ENCODE results near the gene CYP19A1. TPM values are rescaled to one million over a fixed set of nuclear protein-coding genes. Genes with fewer than 3 reads are reported as not detected.

Gene CYP19A1
- total RNA-seq, 1 experiment from 2014 or later = 0.94 TPM

DNA sequence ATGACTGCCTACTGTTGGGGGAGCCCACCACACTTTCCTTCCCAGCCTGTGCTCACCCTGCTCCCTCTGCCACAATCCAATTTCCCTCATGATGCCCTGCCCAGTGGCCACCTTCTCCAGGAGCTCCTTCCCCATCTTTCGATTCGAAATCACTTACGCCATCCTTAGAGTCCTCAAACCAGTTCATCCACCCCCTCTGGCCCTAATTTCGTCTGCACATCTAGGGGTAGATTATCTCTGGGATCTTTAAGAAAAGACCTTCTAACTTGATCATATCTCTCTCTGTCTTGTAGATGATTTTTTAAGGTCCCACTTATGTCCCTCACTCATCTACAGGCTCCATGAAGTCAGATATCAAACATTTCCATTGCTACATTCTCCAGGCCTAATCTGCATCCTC lies 17.1 kb downstream of the CYP19A1 start:
- CTCF ChIA-PET = no interaction called here
- no peak for DNase-seq
- no peaks in the 10 kb centered on the region for H3K36me3 ChIP-seq (ENCODE audit: low read depth)
- no peak overlapping the region for H3K4me3 ChIP-seq
- no peaks in the 10 kb centered on the region for H3K9me3 ChIP-seq (ENCODE audit: insufficient read depth, low read depth)
- H3K9me2 ChIP-seq (ENCODE audit: insufficient read depth) = no peaks in the 10 kb centered on the region
- intact Hi-C loops (cut with micrococcal nuclease; ENCODE audit: unreplicated experiment) = no loop called here
- H2AFZ ChIP-seq = no peak overlapping the region
- no peaks in the 10 kb centered on the region for H3F3A ChIP-seq (ENCODE audit: insufficient read depth, low read depth)
- no peaks in the 10 kb centered on the region for H4K20me1 ChIP-seq (ENCODE audit: insufficient read depth)
- BruUV-seq (replicated peaks) = no TSS peak
- POLR2A ChIA-PET (ENCODE audit: unreplicated experiment) = no interaction called here
- H3K79me2 ChIP-seq (ENCODE audit: low read depth) = no peaks in the 10 kb centered on the region
- no peaks in the 10 kb centered on the region for H3K4me1 ChIP-seq (replicated peaks; ENCODE audit: insufficient read depth)
- TF ChIP-seq EZH2 (IDR thresholded peaks at IDR 0.05; ENCODE audit: low read depth) = no peak
- H3K27ac ChIP-seq = no peak overlapping the region
- no peak overlapping the region for H3K4me2 ChIP-seq
- H3K27me3 ChIP-seq (ENCODE audit: insufficient read depth, low read depth) = no peaks in the 10 kb centered on the region

DNA sequence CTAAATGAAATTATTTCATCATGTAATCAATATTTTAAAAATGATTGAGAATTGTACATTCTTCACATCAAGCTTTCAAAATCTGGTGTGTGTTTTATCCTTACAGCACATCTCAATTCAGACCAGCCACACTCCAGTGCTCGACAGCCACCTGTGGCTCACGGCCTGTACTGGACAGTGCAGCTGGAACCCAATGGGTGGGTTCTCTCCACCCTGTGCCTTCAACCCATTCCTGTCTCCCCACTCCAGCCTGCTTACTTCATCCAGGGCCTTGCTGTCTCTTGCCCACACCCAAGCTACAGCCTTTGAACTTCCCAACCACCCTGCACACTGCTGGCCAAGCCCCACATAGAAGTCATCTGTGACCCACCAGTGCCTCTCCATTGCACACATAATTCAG lies 17.6 kb downstream of the CYP19A1 start:
- intact Hi-C loops (cut with micrococcal nuclease; ENCODE audit: unreplicated experiment) = no loop called here
- H3K4me2 ChIP-seq = no peak overlapping the region
- ChIA-PET POLR2A (ENCODE audit: unreplicated experiment) (no interaction called here), CTCF (no interaction called here)
- H3K4me3 ChIP-seq = no peak overlapping the region
- H3K79me2 ChIP-seq (ENCODE audit: low read depth) = no peaks in the 10 kb centered on the region
- H3K4me1 ChIP-seq (replicated peaks; ENCODE audit: insufficient read depth) = no peaks in the 10 kb centered on the region
- BruUV-seq (replicated peaks) = no TSS peak
- TF ChIP-seq EZH2 (IDR thresholded peaks at IDR 0.05; ENCODE audit: low read depth) = no peak
- TF ChIP-seq, protein P1, sequence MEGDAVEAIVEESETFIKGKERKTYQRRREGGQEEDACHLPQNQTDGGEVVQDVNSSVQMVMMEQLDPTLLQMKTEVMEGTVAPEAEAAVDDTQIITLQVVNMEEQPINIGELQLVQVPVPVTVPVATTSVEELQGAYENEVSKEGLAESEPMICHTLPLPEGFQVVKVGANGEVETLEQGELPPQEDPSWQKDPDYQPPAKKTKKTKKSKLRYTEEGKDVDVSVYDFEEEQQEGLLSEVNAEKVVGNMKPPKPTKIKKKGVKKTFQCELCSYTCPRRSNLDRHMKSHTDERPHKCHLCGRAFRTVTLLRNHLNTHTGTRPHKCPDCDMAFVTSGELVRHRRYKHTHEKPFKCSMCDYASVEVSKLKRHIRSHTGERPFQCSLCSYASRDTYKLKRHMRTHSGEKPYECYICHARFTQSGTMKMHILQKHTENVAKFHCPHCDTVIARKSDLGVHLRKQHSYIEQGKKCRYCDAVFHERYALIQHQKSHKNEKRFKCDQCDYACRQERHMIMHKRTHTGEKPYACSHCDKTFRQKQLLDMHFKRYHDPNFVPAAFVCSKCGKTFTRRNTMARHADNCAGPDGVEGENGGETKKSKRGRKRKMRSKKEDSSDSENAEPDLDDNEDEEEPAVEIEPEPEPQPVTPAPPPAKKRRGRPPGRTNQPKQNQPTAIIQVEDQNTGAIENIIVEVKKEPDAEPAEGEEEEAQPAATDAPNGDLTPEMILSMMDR (conservative IDR thresholded peaks at IDR 0.05) = no peak
- H3F3A ChIP-seq (ENCODE audit: insufficient read depth, low read depth) = no peaks in the 10 kb centered on the region
- no peak for DNase-seq
- H3K9me3 ChIP-seq (ENCODE audit: insufficient read depth, low read depth) = no peaks in the 10 kb centered on the region
- no peaks in the 10 kb centered on the region for H3K36me3 ChIP-seq (ENCODE audit: low read depth)
- no peaks in the 10 kb centered on the region for H3K9me2 ChIP-seq (ENCODE audit: insufficient read depth)
- H2AFZ ChIP-seq = no peak overlapping the region
- no peak overlapping the region for H3K27ac ChIP-seq
- H4K20me1 ChIP-seq (ENCODE audit: insufficient read depth) = no peaks in the 10 kb centered on the region
- no peaks in the 10 kb centered on the region for H3K27me3 ChIP-seq (ENCODE audit: insufficient read depth, low read depth)

DNA sequence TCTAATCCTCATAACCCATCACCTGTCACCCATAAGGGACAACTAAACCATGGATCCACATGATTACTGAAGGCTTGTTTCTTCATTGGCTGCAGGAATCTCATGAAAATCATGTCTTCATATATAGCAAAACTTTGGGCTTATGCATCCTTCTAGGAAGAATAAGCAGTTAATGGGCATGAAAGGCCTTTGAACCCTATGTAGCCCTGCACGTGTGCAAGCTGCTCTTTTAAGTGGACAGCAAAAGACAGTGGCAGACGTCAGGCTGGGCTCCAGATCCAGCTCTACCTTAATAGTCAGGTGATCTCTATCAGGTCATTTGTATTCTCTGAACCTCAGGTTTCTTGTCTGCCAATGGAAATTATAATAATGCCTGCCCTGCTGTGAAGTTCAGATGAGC lies 18.9 kb downstream of the CYP19A1 start:
- intact Hi-C loops (cut with micrococcal nuclease; ENCODE audit: unreplicated experiment) = no loop called here
- ChIA-PET CTCF (no interaction called here), POLR2A (ENCODE audit: unreplicated experiment) (no interaction called here)
- Histone ChIP-seq H3K27me3 (ENCODE audit: insufficient read depth, low read depth) (no peaks in the 10 kb centered on the region), H4K20me1 (ENCODE audit: insufficient read depth) (no peaks in the 10 kb centered on the region), H3K36me3 (ENCODE audit: low read depth) (no peaks in the 10 kb centered on the region), H3K4me3 (no peak overlapping the region), H3K79me2 (ENCODE audit: low read depth) (no peaks in the 10 kb centered on the region), H3K4me1 (replicated peaks; ENCODE audit: insufficient read depth) (no peaks in the 10 kb centered on the region), H3F3A (ENCODE audit: insufficient read depth, low read depth) (no peaks in the 10 kb centered on the region), H3K4me2 (no peak overlapping the region), H3K9me2 (ENCODE audit: insufficient read depth) (no peaks in the 10 kb centered on the region), H3K27ac (no peak overlapping the region), H3K9me3 (ENCODE audit: insufficient read depth, low read depth) (no peaks in the 10 kb centered on the region), H2AFZ (no peak overlapping the region)
- TF ChIP-seq, protein P1 (conservative IDR thresholded peaks at IDR 0.05) = no peak
- TF ChIP-seq EZH2 (IDR thresholded peaks at IDR 0.05; ENCODE audit: low read depth) = no peak
- no peak for DNase-seq
- no TSS peak for BruUV-seq (replicated peaks)

DNA sequence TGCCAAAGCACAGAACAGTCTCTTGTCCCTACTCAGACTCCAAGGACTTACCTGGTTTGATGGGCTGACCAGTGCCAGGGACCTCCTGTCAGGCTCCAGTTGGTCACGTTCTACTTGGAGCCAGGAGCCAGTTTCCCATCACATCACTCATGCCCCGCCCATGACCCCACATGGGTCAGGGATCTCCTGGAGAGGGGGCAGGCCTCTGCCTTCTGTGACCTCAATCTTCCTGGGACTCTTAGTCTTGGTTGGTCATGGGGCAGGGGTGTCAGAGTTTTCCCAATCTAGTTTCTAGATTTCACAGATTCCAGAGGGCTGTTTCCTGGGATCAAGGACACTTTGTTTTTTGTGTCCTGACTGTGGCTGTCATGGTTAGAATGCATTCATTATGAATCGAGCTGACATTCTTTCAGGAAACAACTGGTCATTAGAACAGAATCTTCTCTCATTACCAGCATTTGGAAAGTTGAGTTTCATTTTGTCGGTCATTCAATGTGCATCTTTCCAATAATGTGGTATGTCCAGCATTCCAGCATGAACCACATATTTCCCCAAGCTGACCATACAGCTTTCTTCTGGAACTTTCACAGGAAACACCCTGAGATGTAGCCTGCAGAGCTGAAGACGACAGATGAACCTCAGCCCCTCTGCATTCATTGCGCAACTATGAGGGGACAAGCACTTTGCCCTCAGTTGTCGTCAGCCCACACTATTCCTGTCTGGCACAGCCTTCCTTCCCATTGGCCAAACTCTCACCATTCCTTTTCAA lies 19.8 kb downstream of the CYP19A1 start:
- POLR2A ChIA-PET (ENCODE audit: unreplicated experiment) = no interaction called here

More for the DNA sequence above, 19.8 kb downstream of the CYP19A1 start:
- no TSS peak for BruUV-seq (replicated peaks)
- Histone ChIP-seq H3K36me3 (ENCODE audit: low read depth) (no peaks in the 10 kb centered on the region), H3K9me3 (ENCODE audit: insufficient read depth, low read depth) (no peaks in the 10 kb centered on the region), H3K4me2 (no peak overlapping the region), H3K4me1 (replicated peaks; ENCODE audit: insufficient read depth) (no peaks in the 10 kb centered on the region), H3K27me3 (ENCODE audit: insufficient read depth, low read depth) (no peaks in the 10 kb centered on the region), H3K9me2 (ENCODE audit: insufficient read depth) (no peaks in the 10 kb centered on the region), H2AFZ (no peak overlapping the region), H3F3A (ENCODE audit: insufficient read depth, low read depth) (no peaks in the 10 kb centered on the region), H3K27ac (no peak overlapping the region), H4K20me1 (ENCODE audit: insufficient read depth) (no peaks in the 10 kb centered on the region), H3K79me2 (ENCODE audit: low read depth) (no peaks in the 10 kb centered on the region), H3K4me3 (no peak overlapping the region)
- CTCF ChIA-PET = no interaction called here
- intact Hi-C loops (cut with micrococcal nuclease; ENCODE audit: unreplicated experiment) = no loop called here
- no peak for DNase-seq
- TF ChIP-seq, protein P1 (conservative IDR thresholded peaks at IDR 0.05) = no peak
- TF ChIP-seq EZH2 (IDR thresholded peaks at IDR 0.05; ENCODE audit: low read depth) = no peak

Data from PC-9 (cell line).